ENCODE data around the gene VTI1A.

VTI1A gene

DNA sequence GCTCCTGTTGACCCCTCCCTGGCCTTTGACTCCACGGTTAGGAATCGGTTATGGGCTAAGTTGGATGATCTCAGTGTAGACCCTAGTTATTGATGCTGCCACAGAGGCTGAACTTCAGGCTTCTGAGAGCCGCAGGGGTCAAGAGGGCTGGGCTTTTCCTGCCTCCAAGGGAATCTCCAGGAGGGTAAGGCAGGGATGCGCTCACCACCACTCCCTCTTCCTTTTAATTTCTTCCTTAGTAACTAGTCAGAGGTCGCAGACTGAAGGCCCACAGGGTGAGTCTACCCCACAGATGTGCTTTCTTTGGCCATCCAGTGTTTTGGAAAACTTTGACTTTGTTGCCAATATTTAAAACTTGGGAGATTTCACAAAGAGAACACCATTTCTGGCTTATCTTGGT lies 352.0 kb downstream of the VTI1A start:
- TF ChIP-seq CTCF (conservative IDR thresholded peaks at IDR 0.05; ENCODE audit: low read depth, low read length): no peak
- DNase-seq (ENCODE audit: low read depth): no peak
- H3K4me3 ChIP-seq (ENCODE audit: low read length): no peak overlapping the region

DNA sequence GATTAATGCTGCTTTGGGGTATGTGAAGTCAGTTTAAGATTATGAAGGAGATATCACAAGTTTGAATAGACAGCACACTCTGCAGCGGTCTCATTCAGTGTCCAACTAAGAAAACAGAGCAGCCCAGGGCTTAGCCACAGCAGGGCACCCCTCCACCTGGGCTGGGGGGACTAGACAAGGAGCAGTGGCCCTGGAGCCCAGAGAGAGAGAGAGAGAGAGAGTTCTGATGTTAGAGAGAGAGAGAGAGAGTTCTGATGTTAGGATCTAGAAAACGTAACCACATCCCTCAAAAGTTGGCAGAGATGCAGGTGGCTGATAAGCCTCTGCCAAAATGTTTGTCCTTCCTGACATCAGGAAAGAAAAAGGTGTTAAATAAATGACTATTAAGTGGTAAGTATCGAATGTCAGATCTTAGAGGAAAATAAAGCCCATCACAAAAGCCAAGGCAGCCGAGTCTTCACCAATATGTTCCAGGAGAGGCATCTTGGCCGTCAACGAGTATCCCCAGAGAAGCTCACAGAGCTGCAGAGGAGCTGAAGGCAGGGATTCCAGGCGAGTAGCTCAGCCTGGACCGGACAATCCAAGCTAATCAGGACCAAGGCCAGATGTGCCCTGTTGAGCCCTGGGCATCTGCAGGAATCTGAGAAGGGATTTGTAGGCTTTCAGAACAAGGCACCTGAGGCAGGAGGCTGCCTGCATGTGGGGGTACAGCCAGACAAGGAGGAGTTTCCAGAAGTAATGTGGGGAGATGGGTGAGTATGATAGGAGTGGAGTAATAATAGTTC lies 352.9 kb downstream of the VTI1A start:
- DNase-seq (ENCODE audit: low read depth): no peak
- no peak overlapping the region for H3K4me3 ChIP-seq (ENCODE audit: low read length)
- TF ChIP-seq CTCF (conservative IDR thresholded peaks at IDR 0.05; ENCODE audit: low read depth, low read length): no peak

DNA sequence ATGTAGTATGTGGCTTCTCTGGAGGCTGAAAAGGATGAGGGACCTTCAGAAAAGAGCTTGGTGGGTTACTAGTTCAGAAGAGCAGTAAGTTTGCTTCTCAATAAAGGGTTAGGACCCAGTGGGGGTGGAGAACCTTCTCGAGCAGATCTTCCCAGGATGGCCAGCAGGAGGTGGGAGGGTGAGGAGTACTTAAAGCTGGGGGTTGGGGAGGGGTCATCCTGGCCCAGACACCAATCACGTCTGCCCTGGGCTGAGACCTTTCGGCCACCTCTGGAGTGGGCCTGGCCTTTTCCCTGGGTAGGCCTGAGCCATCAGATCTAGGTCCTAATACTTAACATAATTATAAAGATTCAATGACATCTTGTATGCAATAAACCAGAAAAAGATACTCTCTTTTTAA lies 354.0 kb downstream of the VTI1A start:
- TF ChIP-seq CTCF (conservative IDR thresholded peaks at IDR 0.05; ENCODE audit: low read depth, low read length): no peak
- no peak for DNase-seq (ENCODE audit: low read depth)
- H3K4me3 ChIP-seq (ENCODE audit: low read length): no peak overlapping the region

DNA sequence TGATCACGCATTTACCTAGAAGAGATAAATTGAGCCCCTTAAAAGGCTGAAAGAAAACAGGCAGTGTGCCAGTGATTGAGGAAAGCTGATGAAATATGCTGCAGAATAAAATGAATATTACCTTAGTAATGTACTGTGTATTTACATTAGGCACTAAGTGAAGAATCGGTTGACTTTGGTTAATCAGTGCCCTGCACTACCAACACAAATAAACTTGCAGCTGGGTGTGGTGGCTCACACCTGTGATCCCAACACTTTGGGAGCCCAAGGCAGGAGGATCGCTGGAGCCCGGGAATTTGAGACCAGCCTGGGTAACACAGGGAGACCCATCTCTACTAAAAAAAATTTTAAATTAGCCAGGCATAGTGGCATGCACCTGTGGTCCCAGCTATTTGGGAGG lies 354.7 kb downstream of the VTI1A start:
- H3K4me3 ChIP-seq (ENCODE audit: low read length): no peak overlapping the region
- TF ChIP-seq CTCF (conservative IDR thresholded peaks at IDR 0.05; ENCODE audit: low read depth, low read length): no peak
- no peak for DNase-seq (ENCODE audit: low read depth)

GRCh38 chr10:112802411-112803022 lies 355.5 kb downstream of the VTI1A start:
- no peak for TF ChIP-seq CTCF (conservative IDR thresholded peaks at IDR 0.05; ENCODE audit: low read depth, low read length)
- DNase-seq (ENCODE audit: low read depth): no peak
- no peak overlapping the region for H3K4me3 ChIP-seq (ENCODE audit: low read length)

DNA sequence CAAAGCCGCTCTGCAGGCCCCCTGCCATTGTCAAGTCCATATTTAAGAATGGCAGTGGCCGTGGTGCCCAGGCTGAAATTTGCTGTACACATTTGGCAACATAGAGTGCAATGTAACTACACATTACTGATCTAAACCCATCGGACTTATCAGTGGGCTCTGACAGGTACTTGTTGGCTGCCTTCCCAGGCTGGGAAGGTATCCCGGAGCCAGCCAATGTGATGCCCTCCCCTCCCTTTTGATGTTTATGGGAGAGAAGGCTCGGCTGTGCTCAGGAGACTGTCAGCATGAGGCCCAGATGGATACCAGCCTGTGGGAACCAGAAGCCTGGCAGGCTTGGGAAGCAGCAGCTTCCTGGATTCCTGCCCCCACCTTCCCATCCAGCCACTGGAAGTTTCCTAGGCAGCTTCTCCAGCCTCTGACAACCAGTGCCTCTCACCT lies 357.0 kb downstream of the VTI1A start:
- no peak for TF ChIP-seq CTCF (conservative IDR thresholded peaks at IDR 0.05; ENCODE audit: low read depth, low read length)
- DNase-seq (ENCODE audit: low read depth): no peak
- H3K4me3 ChIP-seq (ENCODE audit: low read length): no peak overlapping the region

DNA sequence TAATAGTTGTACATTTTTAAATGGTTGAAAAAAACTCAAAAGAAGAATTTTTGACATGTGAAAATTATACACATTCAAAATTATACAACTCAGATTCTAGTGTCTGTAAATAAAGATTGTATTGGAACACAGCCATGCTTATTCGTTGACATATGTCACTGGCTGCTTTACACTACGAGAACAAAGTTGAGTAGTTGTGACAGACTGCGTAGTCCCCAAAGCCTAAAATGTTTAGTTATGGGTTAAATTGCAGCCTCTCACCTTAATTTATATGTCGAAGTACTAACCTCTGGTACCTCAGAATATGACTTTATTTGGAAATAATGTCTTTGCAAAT lies 358.2 kb downstream of the VTI1A start:
- H3K4me3 ChIP-seq (ENCODE audit: low read length): no peak overlapping the region
- TF ChIP-seq CTCF (conservative IDR thresholded peaks at IDR 0.05; ENCODE audit: low read depth, low read length): no peak
- no peak for DNase-seq (ENCODE audit: low read depth)
